ENCODE measurements around the gene LRP1B.

Gene LRP1B

DNA sequence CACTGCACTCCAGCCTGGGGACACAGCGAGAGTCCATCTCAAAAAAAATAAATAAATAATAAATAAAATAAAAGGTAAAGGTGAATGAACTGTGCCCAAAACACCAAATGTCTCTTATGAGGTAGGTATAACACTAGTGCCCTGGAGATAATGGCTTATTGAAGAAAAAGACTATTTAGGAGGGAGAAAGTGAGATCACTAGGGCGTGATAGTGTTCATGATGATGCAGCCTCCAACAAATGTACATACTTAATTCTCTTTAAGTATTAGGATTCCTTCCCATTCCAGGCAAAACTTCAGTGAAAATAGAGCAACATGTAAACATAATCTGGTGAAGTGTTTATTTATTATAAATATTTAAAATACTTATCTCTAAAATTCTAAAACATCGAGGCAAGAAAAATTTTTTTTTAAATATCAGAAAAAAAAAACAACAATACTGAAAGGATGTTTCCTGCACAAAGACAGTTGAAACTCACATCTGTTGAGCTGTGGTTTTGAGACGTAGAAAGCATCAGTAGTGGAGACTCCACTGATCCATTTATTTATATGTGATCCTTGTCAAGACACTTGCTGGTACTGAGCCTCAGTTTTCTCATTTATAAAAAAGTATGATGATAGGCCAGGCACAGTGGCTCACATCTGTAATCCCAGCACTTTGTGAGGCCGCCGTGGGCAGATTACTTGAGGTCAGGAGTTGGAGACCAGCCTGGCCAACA lies 183.3 kb downstream of the LRP1B start:
- no peaks in the 10 kb centered on the region for H3K36me3 ChIP-seq (ENCODE audit: insufficient read depth, low read length)
- no peaks in the 10 kb centered on the region for H3K79me2 ChIP-seq (ENCODE audit: insufficient read depth, low read length)
- H4K20me1 ChIP-seq (ENCODE audit: insufficient read depth, low read length) = no peaks in the 10 kb centered on the region
- H3K9me2 ChIP-seq (ENCODE audit: low read depth, low read length) = no peaks in the 10 kb centered on the region; the same call in 1 of the 2 replicates
- H3K4me1 ChIP-seq (ENCODE audit: insufficient read depth, low read length, severe bottlenecking) = no peaks in the 10 kb centered on the region
- no peaks in the 10 kb centered on the region for H3K9me3 ChIP-seq (ENCODE audit: low read length)
- H3K27ac ChIP-seq (ENCODE audit: low read depth, low read length, poor library complexity, severe bottlenecking) = no peak overlapping the region
- H3K27me3 ChIP-seq (ENCODE audit: insufficient read depth, low read length) = no peaks in the 10 kb centered on the region
- TF ChIP-seq CTCF (IDR thresholded peaks at IDR 0.05; ENCODE audit: low read length) (no peak), EZH2 (IDR thresholded peaks at IDR 0.05; ENCODE audit: borderline replicate concordance, low read length) (no peak)
- no peak overlapping the region for H2AFZ ChIP-seq (ENCODE audit: low read length)
- H3K4me2 ChIP-seq (ENCODE audit: low read length) = no peak overlapping the region
- H3F3A ChIP-seq (ENCODE audit: insufficient read depth, low read length) = no peaks in the 10 kb centered on the region
- H3K4me3 ChIP-seq (ENCODE audit: low read depth, low read length, poor library complexity, severe bottlenecking) = no peak overlapping the region
- H3K9ac ChIP-seq (ENCODE audit: low read length) = no peak overlapping the region

DNA sequence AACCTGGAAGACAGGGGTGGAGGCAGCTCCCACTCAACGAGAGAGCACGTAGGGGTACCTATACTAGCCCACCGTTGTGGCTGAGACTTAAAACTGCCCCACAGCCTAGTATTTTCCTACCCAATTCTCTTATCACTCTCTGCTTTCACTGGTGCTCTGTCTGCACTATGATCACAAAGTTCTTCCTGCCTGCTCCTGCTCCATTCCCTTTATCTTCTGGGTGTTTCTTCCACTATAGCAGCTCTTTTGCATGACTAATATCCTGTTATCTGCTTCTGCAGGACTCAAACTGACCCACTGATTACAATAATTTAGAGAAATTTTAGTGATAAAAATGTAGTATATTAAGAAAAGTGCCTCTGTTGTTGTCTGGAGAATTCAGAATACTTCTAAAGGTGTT lies 184.8 kb downstream of the LRP1B start:
- Histone ChIP-seq H2AFZ (ENCODE audit: low read length) (no peak overlapping the region), H3K9me3 (ENCODE audit: low read length) (no peaks in the 10 kb centered on the region), H3K9ac (ENCODE audit: low read length) (no peak overlapping the region), H3K27me3 (ENCODE audit: insufficient read depth, low read length) (no peaks in the 10 kb centered on the region), H3K4me2 (ENCODE audit: low read length) (no peak overlapping the region), H4K20me1 (ENCODE audit: insufficient read depth, low read length) (no peaks in the 10 kb centered on the region), H3K9me2 (ENCODE audit: low read depth, low read length) (no peaks in the 10 kb centered on the region; the same call in 1 of the 2 replicates), H3K79me2 (ENCODE audit: insufficient read depth, low read length) (no peaks in the 10 kb centered on the region), H3K4me1 (ENCODE audit: insufficient read depth, low read length, severe bottlenecking) (no peaks in the 10 kb centered on the region), H3K4me3 (ENCODE audit: low read depth, low read length, poor library complexity, severe bottlenecking) (no peak overlapping the region), H3K27ac (ENCODE audit: low read depth, low read length, poor library complexity, severe bottlenecking) (no peak overlapping the region), H3K36me3 (ENCODE audit: insufficient read depth, low read length) (no peaks in the 10 kb centered on the region), H3F3A (ENCODE audit: insufficient read depth, low read length) (no peaks in the 10 kb centered on the region)
- TF ChIP-seq CTCF (IDR thresholded peaks at IDR 0.05; ENCODE audit: low read length) (no peak), EZH2 (IDR thresholded peaks at IDR 0.05; ENCODE audit: borderline replicate concordance, low read length) (no peak)

GRCh38 chr2:141943918-141944317 lies 186.9 kb downstream of the LRP1B start:
- Histone ChIP-seq H3K4me1 (ENCODE audit: insufficient read depth, low read length, severe bottlenecking) (no peaks in the 10 kb centered on the region), H2AFZ (ENCODE audit: low read length) (no peak overlapping the region), H3K36me3 (ENCODE audit: insufficient read depth, low read length) (no peaks in the 10 kb centered on the region), H3K9ac (ENCODE audit: low read length) (no peak overlapping the region), H3K79me2 (ENCODE audit: insufficient read depth, low read length) (no peaks in the 10 kb centered on the region), H3K4me3 (ENCODE audit: low read depth, low read length, poor library complexity, severe bottlenecking) (no peak overlapping the region), H3K4me2 (ENCODE audit: low read length) (no peak overlapping the region), H3K9me2 (ENCODE audit: low read depth, low read length) (no peaks in the 10 kb centered on the region; the same call in 1 of the 2 replicates), H4K20me1 (ENCODE audit: insufficient read depth, low read length) (no peaks in the 10 kb centered on the region), H3K27me3 (ENCODE audit: insufficient read depth, low read length) (no peaks in the 10 kb centered on the region), H3F3A (ENCODE audit: insufficient read depth, low read length) (no peaks in the 10 kb centered on the region), H3K9me3 (ENCODE audit: low read length) (no peaks in the 10 kb centered on the region), H3K27ac (ENCODE audit: low read depth, low read length, poor library complexity, severe bottlenecking) (no peak overlapping the region)
- TF ChIP-seq EZH2 (IDR thresholded peaks at IDR 0.05; ENCODE audit: borderline replicate concordance, low read length) = no peak
- TF ChIP-seq CTCF (IDR thresholded peaks at IDR 0.05; ENCODE audit: low read length) = no peak
